Endometrium (tissue), 2 donors: Measurements from ENCODE around the gene ROR1.
"Not testable (repeated sequence)": the region's sequence is repeated elsewhere in the genome, so short reads cannot be mapped to it uniquely, and the experiment has no call there.

Source experiments
- FAIRE-seq: peaks from 2 replicates; lab custom pipeline; 2012; peaks lifted over from hg19 to GRCh38; lab: Jason Lieb, UNC
- donor health status: control.
- donor health status: control.

Gene ROR1

GRCh38 chr1:63759778-63760177 is 14.0 kb upstream of the ROR1 start:
- no peak for FAIRE-seq

GRCh38 chr1:63770381-63770780 is 3.4 kb upstream of the ROR1 start:
- FAIRE-seq: no peak

GRCh38 chr1:63772201-63772600 is 1.6 kb upstream of the ROR1 start:
- FAIRE-seq: no peak

- FAIRE-seq: no peak
Observed at GRCh38 chr1:63772876-63773275, 941 bp upstream of the ROR1 start.

- FAIRE-seq: no peak
Observed at GRCh38 chr1:63773496-63773814, 362 bp upstream of the ROR1 start.

- no peak for FAIRE-seq
Observed at GRCh38 chr1:63774617-63775417, 1.0 kb downstream of the ROR1 start.

GRCh38 chr1:63775418-63776127 is 1.8 kb downstream of the ROR1 start:
- FAIRE-seq: no peak

GRCh38 chr1:63777286-63777685 is 3.5 kb downstream of the ROR1 start:
- FAIRE-seq: no peak

GRCh38 chr1:63777965-63778880 is 4.4 kb downstream of the ROR1 start:
- FAIRE-seq: no peak

- FAIRE-seq: no peak
Observed at GRCh38 chr1:63779338-63780211, 5.8 kb downstream of the ROR1 start.

- no peak for FAIRE-seq
Observed at GRCh38 chr1:63780565-63780964, 6.7 kb downstream of the ROR1 start.

- FAIRE-seq: no peak
Observed at GRCh38 chr1:63782982-63783381, 9.2 kb downstream of the ROR1 start.

- FAIRE-seq: no peak
Observed at GRCh38 chr1:63784083-63784482, 10.3 kb downstream of the ROR1 start.

- no peak for FAIRE-seq
Observed at GRCh38 chr1:63784489-63785390, 10.9 kb downstream of the ROR1 start.

- FAIRE-seq: not testable (repeated sequence)
Observed at GRCh38 chr1:63787270-63787669, 13.5 kb downstream of the ROR1 start.

- no peak for FAIRE-seq
Observed at GRCh38 chr1:63787875-63788274, 14.1 kb downstream of the ROR1 start.

- FAIRE-seq: no peak
Observed at GRCh38 chr1:63789856-63790605, 16.2 kb downstream of the ROR1 start.

- FAIRE-seq: no peak
Observed at GRCh38 chr1:63790989-63791388, 17.2 kb downstream of the ROR1 start.

GRCh38 chr1:63792152-63792551 is 18.3 kb downstream of the ROR1 start:
- no peak for FAIRE-seq

- no peak for FAIRE-seq
Observed at GRCh38 chr1:63793741-63794240, 20.0 kb downstream of the ROR1 start.
